Body of pancreas (tissue), 4 donors: ENCODE data around the gene SYTL5. TPM values are rescaled to one million over a fixed set of nuclear protein-coding genes. Genes with fewer than 3 reads are reported as not detected.

Experiments used
- ATAC-seq: fragments of 150-250 bp; one replicate; pipeline ENCODE4 v1.9.1; 2016
- DNase-seq, 4 donors: peaks; one replicate each; pipeline ENCODE4 v3.0.0-alpha.2; 2019
- H3K27ac ChIP-seq, 4 donors: fragments of 200-600 bp; sonication (generic); 1 replicate in 3 of 4; 2 replicates in 1 of 4; pipeline versions ENCODE4 v1.5.1 to v1.6.1; 2016 to 2019; ENCODE audit warnings: mild to moderate bottlenecking in 1 of 4, mixed read lengths in 1 of 4, moderate library complexity in 1 of 4
- H3K27me3 ChIP-seq, 2 donors: fragments of 200-600 bp; sonication (generic); one replicate each; pipeline ENCODE4 v1.6.0; 2016; ENCODE audit warnings: mild to moderate bottlenecking in 1 of 2
- H3K36me3 ChIP-seq, 2 donors: fragments of 200-600 bp; sonication (generic); replicated peaks in 1 of 2; 2 replicates each; pipeline ENCODE4 v1.5.1; 2016; ENCODE audit warnings: low read depth in 2 of 2; ENCODE audit not compliant: insufficient read depth in 1 of 2
- H3K4me1 ChIP-seq: fragments of 200-600 bp; sonication (generic); one replicate; pipeline ENCODE4 v1.6.0; 2016
- H3K4me3 ChIP-seq, 2 donors: fragments of 200-600 bp; sonication (generic); 1 replicate in 1 of 2; 2 replicates in 1 of 2; pipeline ENCODE4 v1.5.1; 2016 to 2019
- H3K9me3 ChIP-seq, 3 donors: fragments of 200-600 bp; sonication (generic); 1 replicate in 2 of 3; 2 replicates in 1 of 3; pipeline ENCODE4 v1.5.1; 2016
- POLR2A ChIP-seq, 3 donors: fragments of 450-650 bp; IDR thresholded peaks; one replicate each; pipeline ENCODE4 v1.6.1; 2016; ENCODE audit warnings: antibody characterized with exemption in 3 of 3, mild to moderate bottlenecking in 2 of 3
- WGBS, 2 donors: methylation state at CpG; one replicate each; pipeline ENCODE4 v1.1.5; 2017; 5-methylcytosine and 5-hydroxymethylcytosine counted together
- intact Hi-C: fragments of 100-400 bp; cut with DNase I; formaldehyde crosslinking; loops from one replicate; pipeline ENCODE4 v1.15.1; 2023
- total RNA-seq, 2 donors: library from RNA; depleted of rRNA; stranded (reverse); fragments of >200 nt; gene quantifications; one replicate each; pipeline ENCODE4 v1.1.0, GENCODE V29; 2016
- TF ChIP-seq, protein P1 (sequence below), 7 experiments: fragments of 450-650 bp in 4 of 7; fragments of 200-600 bp in 3 of 7; sonication (generic) in 3 of 7; IDR thresholded peaks; one replicate each; pipeline ENCODE4 v1.5.1; 2016 to 2019; ENCODE audit warnings: antibody characterized with exemption in 7 of 7

SYTL5 gene
- total RNA-seq, 2 donors from 2014 or later, result 5.3 to 7.3 TPM

DNA sequence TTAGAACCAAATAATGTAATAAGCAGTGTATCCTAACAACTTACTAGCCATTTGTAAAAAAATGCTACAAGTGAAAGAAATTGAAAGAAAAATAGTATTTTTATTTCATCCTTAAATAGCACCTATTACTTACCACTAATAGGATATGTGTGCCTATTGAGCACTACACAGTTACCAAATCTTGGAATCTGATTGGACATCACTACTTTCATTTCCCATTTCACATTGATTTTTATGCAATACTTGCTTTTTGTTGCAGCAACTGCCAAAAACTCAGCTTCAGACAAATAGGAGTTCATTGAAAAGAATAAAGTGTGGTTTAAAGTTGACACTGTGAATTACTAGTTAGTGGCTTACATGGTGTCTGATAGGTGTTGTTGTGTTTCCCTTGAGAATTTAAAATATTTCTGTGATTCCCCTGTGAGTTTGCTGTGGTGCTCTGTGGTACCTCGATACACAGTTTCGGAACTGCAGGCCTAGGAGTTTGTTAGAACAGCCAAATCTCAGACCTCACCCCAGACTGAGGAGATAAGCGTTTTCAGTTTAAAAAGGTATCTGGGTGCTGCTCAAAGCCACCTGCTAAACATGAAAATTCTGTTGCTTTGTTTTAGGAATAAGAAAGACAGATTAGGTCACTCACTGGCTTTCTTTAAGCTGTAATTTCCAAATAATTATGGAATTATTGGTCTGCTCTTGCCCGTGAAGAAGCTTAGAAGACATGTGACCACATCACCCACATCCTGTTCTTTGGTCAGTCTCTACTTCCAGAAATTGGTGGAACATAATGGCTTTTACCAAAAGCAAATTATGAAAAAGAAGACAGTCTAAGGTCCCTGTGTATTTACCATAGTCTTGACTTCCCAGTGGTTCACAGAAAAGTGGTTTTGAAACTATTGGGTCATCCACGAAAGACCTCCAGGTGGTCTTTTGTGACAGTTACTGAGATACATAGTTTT lies 97.8 kb downstream of the SYTL5 start:
- H3K36me3 ChIP-seq, result no peaks in the 10 kb centered on the region
- H3K27me3 ChIP-seq, result no peaks in the 10 kb centered on the region
- intact Hi-C loops, result no loop called here
- WGBS, 2 donors, result 85 to 94% methylated on average over 5 of the region's 5 CpGs
- H3K4me1 ChIP-seq, result peaks cover 19% of the 10 kb centered on the region
- ATAC-seq (no peak), DNase-seq (no peak)
- H3K4me3 ChIP-seq, result no peak overlapping the region
- TF ChIP-seq, protein P1, sequence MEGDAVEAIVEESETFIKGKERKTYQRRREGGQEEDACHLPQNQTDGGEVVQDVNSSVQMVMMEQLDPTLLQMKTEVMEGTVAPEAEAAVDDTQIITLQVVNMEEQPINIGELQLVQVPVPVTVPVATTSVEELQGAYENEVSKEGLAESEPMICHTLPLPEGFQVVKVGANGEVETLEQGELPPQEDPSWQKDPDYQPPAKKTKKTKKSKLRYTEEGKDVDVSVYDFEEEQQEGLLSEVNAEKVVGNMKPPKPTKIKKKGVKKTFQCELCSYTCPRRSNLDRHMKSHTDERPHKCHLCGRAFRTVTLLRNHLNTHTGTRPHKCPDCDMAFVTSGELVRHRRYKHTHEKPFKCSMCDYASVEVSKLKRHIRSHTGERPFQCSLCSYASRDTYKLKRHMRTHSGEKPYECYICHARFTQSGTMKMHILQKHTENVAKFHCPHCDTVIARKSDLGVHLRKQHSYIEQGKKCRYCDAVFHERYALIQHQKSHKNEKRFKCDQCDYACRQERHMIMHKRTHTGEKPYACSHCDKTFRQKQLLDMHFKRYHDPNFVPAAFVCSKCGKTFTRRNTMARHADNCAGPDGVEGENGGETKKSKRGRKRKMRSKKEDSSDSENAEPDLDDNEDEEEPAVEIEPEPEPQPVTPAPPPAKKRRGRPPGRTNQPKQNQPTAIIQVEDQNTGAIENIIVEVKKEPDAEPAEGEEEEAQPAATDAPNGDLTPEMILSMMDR (IDR thresholded peaks at IDR 0.05), result no peak
- no peak for TF ChIP-seq POLR2A (IDR thresholded peaks at IDR 0.05)
- H3K27ac ChIP-seq, result no peak overlapping the region
- H3K9me3 ChIP-seq, result no peaks in the 10 kb centered on the region

DNA sequence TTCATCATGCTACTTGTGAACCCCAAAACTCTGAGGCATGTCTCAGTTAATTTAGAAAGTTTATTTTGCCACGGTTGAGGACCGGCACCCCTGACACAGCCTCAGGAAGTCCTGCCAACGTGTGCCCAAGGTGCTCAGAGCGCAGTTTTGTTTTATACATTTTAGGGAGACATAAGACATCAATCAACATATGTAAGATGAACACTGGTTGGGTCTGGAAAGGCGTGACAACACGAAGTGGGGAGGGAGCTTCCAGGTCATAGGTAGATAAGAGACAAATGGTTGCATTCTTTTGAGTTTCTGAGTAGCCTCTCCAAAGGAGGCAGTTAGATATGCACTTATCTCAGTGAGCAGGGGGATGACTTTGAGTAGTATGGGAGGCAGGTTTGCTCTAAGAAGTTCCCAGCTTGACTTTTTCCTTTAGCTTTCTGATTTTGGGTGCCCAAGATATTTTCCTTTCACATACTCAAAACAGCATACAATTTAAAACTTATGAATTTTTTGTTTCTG lies 98.9 kb downstream of the SYTL5 start:
- H3K9me3 ChIP-seq, result no peaks in the 10 kb centered on the region
- WGBS, 2 donors, result 67 to 98% methylated on average over 3 to 6 of the region's 6 CpGs
- ATAC-seq (no peak), DNase-seq (no peak)
- intact Hi-C loops, result no loop called here
- no peaks in the 10 kb centered on the region for H3K27me3 ChIP-seq
- TF ChIP-seq, protein P1 (IDR thresholded peaks at IDR 0.05), result no peak
- no peak for TF ChIP-seq POLR2A (IDR thresholded peaks at IDR 0.05)
- H3K4me1 ChIP-seq, result peaks cover 19% of the 10 kb centered on the region
- no peak overlapping the region for H3K4me3 ChIP-seq
- H3K36me3 ChIP-seq, result no peaks in the 10 kb centered on the region
- H3K27ac ChIP-seq, result no peak overlapping the region

DNA sequence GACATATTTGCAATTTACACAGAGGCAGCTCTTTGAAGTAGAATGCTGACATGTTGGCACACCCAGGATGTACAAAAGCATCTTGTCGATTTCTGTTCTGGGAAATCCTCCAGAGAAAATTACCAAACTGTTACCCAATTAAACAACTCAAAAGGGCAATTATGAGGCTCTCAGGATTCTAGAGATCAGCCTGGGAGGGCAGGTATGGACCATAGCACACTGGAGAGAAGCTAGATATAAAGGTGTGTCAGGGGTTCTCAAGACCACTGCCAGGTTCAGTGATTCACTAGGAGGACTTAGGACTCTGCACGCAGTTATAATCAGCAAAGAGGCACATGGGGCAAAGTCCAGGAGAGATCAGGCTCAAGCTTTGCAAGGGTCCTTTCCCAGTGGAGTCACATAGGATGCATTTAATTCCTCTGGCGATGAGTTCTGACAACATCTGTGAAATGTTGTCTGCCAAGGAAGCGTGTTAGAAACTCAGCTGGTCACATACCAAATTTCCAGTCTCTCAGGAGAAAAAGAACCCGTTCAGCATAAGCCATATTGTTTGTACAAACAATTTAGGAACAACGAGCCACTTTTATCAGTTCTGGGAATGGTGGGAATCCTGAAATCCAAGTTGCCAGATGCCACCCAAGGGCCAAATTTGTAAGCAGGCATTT lies 100.8 kb downstream of the SYTL5 start:
- Histone ChIP-seq H3K9me3 (no peaks in the 10 kb centered on the region), H3K36me3 (no peaks in the 10 kb centered on the region), H3K27ac (no peak overlapping the region), H3K4me3 (no peak overlapping the region), H3K27me3 (no peaks in the 10 kb centered on the region), H3K4me1 (peaks cover 19% of the 10 kb centered on the region)
- no peak for TF ChIP-seq POLR2A (IDR thresholded peaks at IDR 0.05)
- TF ChIP-seq, protein P1 (IDR thresholded peaks at IDR 0.05), result no peak
- no peak for ATAC-seq
- intact Hi-C loops, result no loop called here
- no peak for DNase-seq
- WGBS, 2 donors, result 51 to 63% methylated on average over 4 to 5 of the region's 6 CpGs

DNA sequence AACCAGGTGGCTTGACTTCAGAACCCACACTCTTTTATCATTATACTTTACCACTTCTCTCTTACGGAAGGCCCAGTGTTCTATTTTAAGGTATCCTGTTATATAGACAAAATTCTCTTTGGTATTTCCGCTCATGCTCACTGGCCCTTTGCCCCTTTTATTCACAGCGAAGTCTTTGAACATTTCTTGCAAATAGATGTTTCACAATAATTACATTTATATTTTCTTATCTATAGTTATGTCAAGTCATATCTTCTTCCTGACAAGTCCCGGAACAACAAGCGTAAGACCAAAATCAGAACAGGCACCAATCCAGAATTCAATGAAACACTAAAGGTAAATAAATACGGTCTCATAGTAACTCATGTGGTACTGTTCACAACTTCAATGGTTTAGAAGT lies 102.0 kb downstream of the SYTL5 start:
- TF ChIP-seq POLR2A (IDR thresholded peaks at IDR 0.05), result no peak
- TF ChIP-seq, protein P1 (IDR thresholded peaks at IDR 0.05), result no peak
- Histone ChIP-seq H3K9me3 (no peaks in the 10 kb centered on the region), H3K27me3 (no peaks in the 10 kb centered on the region), H3K36me3 (no peaks in the 10 kb centered on the region), H3K4me3 (no peak overlapping the region), H3K27ac (no peak overlapping the region), H3K4me1 (peaks cover 19% of the 10 kb centered on the region)
- 16 to 37% methylated on average over 6 of the region's 6 CpGs for WGBS, 2 donors
- intact Hi-C loops, result no loop called here
- ATAC-seq (peak; percentile 90), DNase-seq (peak; percentile 2 to 32 (median 16))
